WTC11 (cell line): ENCODE data around the gene SWT1.

Source experiments
- ELF4 ChIP-seq: sonication (generic); formaldehyde crosslinking; IDR thresholded peaks from 2 replicates; pipeline ENCODE4 v1.8.1; 2022; ENCODE audit warnings: low read depth, mild to moderate bottlenecking, moderate library complexity, missing genetic modification reagents
- FOXJ3 ChIP-seq: sonication (generic); formaldehyde crosslinking; IDR thresholded peaks from 2 replicates; pipeline ENCODE4 v1.9.0; 2021; ENCODE audit warnings: missing genetic modification reagents, mild to moderate bottlenecking, borderline replicate concordance
- NR2C2 ChIP-seq: sonication (generic); formaldehyde crosslinking; IDR thresholded peaks from 2 replicates; pipeline ENCODE4 v1.8.0; 2022; ENCODE audit warnings: mild to moderate bottlenecking, missing genetic modification reagents
- ZNF121 ChIP-seq: sonication (generic); formaldehyde crosslinking; IDR thresholded peaks from 2 replicates; pipeline ENCODE4 v1.8.0; 2023; ENCODE audit warnings: missing genetic modification reagents
- ZNF232 ChIP-seq: sonication (generic); formaldehyde crosslinking; IDR thresholded peaks from 2 replicates; pipeline ENCODE4 v1.8.0; 2022; ENCODE audit warnings: mild to moderate bottlenecking, missing genetic modification reagents
- ZNF671 ChIP-seq: fragments of 250-450 bp; sonication (Bioruptor Pico); IDR thresholded peaks from 2 replicates; pipeline ENCODE4 v1.8.0; 2021; ENCODE audit warnings: mild to moderate bottlenecking
- TF ChIP-seq, protein P1 (sequence below): sonication (generic); formaldehyde crosslinking; IDR thresholded peaks from 2 replicates; pipeline ENCODE4 v1.8.1; 2023; ENCODE audit warnings: mild to moderate bottlenecking, missing genetic modification reagents, moderate library complexity

- TF ChIP-seq ZNF671 (CRISPR knock-in tag), result no peak
- no peak for TF ChIP-seq ZNF121 (CRISPR knock-in tag)
- TF ChIP-seq NR2C2 (CRISPR knock-in tag), result no peak
- TF ChIP-seq, protein P1, sequence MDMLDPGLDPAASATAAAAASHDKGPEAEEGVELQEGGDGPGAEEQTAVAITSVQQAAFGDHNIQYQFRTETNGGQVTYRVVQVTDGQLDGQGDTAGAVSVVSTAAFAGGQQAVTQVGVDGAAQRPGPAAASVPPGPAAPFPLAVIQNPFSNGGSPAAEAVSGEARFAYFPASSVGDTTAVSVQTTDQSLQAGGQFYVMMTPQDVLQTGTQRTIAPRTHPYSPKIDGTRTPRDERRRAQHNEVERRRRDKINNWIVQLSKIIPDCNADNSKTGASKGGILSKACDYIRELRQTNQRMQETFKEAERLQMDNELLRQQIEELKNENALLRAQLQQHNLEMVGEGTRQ (CRISPR knock-in tag), result no peak
- no peak for TF ChIP-seq ELF4
- no peak for TF ChIP-seq FOXJ3
- TF ChIP-seq ZNF232 (CRISPR knock-in tag), result no peak
Measured at GRCh38 chr1:185155600-185156287, 1.2 kb upstream of the SWT1 start.
